BE2C (cell line): ENCODE results near the gene DPM1.

Source experiments
- DNase-seq: peaks from one replicate; pipeline ENCODE4 v3.0.0-alpha.2; 2020
- H3K27me3 ChIP-seq: fragments of 250-450 bp; sonication (Bioruptor Pico); 2 replicates; pipeline ENCODE4 v1.5.1; 2020; ENCODE audit warnings: mild to moderate bottlenecking
- H3K36me3 ChIP-seq: fragments of 250-450 bp; sonication (Bioruptor Pico); 2 replicates; pipeline ENCODE4 v1.5.1; 2020; ENCODE audit warnings: mild to moderate bottlenecking
- H3K4me1 ChIP-seq: fragments of 250-450 bp; sonication (Bioruptor Pico); 2 replicates; pipeline ENCODE4 v1.5.1; 2020
- H3K4me3 ChIP-seq: 2 replicates; pipeline ENCODE4 v1.5.1; 2011; ENCODE audit warnings: low read depth, low read length
- H3K9me3 ChIP-seq: fragments of 250-450 bp; sonication (Bioruptor Pico); 2 replicates; pipeline ENCODE4 v1.5.1; 2020
- TF ChIP-seq, protein P1 (sequence below): IDR thresholded peaks from 2 replicates; pipeline ENCODE4 v1.5.1; 2012; ENCODE audit warnings: mild to moderate bottlenecking, low read depth, low read length

The DPM1 gene

DNA sequence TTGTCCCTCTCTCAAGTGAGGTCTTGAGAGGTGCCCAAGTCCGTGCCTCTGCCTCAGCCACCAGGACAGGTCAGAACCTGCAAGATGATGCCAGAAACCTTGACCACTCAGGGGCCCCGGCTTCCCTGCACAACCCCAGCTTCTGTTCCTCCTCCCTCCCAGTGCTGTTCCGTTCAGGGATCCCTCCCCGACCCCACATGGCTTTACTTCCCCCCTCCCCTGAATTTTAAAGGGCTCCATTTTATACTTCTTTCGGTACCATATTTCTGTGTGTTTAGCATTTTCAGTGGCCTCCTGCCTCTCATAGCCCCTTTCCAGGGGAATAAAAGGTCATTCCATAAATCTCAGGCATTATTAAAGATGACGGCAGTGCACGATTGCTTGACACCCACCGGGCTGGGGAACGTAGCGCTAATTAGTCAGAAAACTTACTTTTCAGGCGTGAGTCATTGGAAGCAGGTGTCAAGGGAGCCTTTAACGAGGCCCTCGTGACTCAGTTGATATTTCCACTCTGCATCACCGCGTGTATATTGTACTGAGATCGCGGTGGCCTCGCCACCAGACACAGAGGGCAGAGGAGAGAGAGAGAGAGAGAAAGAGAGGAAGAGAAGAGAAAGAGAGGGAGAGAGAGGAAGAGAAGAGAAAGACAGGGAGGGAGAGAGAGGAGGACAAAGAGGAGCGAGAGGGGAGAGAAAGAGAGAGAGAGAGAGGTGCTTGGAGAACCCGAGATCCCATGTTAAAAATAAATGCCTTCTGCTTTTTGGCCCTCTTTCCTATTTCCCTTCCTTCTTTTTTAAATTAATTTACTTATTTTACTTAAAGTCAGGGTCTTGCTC, 43.3 kb upstream of the DPM1 start:
- no peaks in the 10 kb centered on the region for H3K9me3 ChIP-seq
- no peaks in the 10 kb centered on the region for H3K4me1 ChIP-seq
- H3K36me3 ChIP-seq, result no peaks in the 10 kb centered on the region
- TF ChIP-seq, protein P1, sequence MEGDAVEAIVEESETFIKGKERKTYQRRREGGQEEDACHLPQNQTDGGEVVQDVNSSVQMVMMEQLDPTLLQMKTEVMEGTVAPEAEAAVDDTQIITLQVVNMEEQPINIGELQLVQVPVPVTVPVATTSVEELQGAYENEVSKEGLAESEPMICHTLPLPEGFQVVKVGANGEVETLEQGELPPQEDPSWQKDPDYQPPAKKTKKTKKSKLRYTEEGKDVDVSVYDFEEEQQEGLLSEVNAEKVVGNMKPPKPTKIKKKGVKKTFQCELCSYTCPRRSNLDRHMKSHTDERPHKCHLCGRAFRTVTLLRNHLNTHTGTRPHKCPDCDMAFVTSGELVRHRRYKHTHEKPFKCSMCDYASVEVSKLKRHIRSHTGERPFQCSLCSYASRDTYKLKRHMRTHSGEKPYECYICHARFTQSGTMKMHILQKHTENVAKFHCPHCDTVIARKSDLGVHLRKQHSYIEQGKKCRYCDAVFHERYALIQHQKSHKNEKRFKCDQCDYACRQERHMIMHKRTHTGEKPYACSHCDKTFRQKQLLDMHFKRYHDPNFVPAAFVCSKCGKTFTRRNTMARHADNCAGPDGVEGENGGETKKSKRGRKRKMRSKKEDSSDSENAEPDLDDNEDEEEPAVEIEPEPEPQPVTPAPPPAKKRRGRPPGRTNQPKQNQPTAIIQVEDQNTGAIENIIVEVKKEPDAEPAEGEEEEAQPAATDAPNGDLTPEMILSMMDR, result no peak
- no peak overlapping the region for H3K4me3 ChIP-seq
- no peak for DNase-seq
- peaks cover 20% of the 10 kb centered on the region; the same call in 1 of the 2 replicates for H3K27me3 ChIP-seq

DNA sequence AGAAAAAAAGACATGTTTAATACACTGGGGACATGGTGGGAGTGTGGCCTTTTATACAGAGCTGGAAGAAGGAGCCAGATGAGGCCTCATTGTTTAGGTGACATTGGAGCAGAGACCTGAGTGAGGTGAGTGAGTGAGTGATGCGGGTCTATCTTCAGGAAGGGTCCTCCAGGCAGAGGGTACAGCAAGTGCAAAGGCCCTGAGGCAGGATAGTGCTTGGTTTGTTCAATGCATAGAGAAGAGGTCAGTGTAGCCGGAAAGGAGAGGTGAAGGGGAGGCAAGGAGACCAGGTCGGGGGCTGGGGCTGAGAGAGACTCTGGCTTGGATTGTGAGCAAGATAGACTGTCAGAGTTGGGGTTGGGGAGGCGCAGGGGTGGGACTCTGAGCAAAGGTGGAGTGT, 41.0 kb upstream of the DPM1 start:
- H3K9me3 ChIP-seq, result no peaks in the 10 kb centered on the region
- H3K4me1 ChIP-seq, result no peaks in the 10 kb centered on the region
- peaks cover 20% of the 10 kb centered on the region; the same call in 1 of the 2 replicates for H3K27me3 ChIP-seq
- no peak for DNase-seq
- H3K4me3 ChIP-seq, result no peak overlapping the region
- TF ChIP-seq, protein P1, result no peak
- no peaks in the 10 kb centered on the region for H3K36me3 ChIP-seq

DNA sequence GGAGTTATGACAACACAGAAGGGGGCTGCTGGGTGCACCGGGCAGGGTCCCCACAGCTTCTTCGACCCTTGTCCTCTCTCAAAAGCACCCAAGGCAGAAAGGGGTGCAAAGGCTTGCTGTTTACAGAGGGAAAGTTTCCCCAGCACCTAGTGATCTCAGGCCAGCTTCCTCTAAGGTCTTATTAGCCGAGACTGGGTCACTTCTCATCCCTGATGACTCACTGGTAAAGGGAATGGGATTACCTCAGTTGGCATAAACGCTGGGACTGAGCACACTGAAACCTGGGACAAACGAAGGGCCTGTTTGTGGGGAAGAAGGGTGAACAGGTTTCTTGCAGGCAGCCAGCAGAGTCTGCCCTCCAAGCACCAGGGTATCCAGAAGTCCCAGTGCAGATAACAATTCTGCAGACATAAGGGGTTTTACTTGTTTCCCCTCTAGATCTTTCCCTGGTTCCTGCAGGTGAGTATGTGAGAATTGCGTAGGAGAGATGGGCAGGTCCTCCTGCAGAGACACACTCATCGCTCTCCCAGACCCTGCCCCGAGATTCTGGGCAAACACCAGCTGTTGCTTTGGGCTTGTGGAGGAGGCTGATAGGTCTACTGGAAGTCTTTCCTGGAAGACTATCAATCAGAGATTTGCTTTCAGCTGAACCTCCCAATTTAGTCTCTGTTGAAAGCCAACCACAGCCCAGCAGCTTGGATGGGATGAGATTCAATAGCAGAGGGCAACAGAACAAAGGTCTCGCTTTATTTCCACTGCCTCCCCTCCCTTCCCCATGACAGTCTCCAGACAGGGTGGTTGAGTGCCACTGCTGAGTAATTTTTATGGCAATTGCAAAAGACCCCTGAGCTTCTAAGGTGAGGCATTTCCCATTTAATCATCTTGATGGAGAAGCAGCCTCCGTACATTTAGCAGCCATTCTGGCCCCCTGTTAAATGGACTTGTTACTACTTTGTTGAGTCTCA, 38.9 kb upstream of the DPM1 start:
- Histone ChIP-seq H3K4me3 (no peak overlapping the region), H3K4me1 (no peaks in the 10 kb centered on the region), H3K27me3 (peaks cover 20% of the 10 kb centered on the region; the same call in 1 of the 2 replicates), H3K9me3 (no peaks in the 10 kb centered on the region), H3K36me3 (no peaks in the 10 kb centered on the region)
- no peak for DNase-seq
- TF ChIP-seq, protein P1, result no peak

DNA sequence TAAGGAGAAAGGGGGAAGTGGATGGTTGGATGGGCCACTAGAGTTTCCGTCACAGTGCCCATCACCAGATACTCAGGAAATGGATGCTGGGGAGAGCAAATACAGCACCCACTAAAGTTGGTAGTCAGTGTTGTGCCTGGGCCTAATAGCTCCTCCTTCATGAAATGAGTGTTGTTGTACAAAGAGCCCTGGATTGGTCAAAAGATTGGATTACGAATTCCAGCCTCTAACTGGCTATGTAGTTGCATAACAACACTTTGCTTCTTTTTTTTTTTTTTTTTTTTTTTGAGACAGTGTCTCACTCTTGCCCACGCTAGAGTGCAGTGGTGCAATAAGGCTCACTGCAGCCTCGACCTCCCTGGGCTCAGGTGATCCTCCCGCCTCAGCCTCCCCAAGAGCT, 37.2 kb upstream of the DPM1 start:
- Histone ChIP-seq H3K4me3 (no peak overlapping the region), H3K27me3 (peaks cover 11% of the 10 kb centered on the region; the same call in 1 of the 2 replicates), H3K4me1 (no peaks in the 10 kb centered on the region), H3K9me3 (no peaks in the 10 kb centered on the region), H3K36me3 (no peaks in the 10 kb centered on the region)
- TF ChIP-seq, protein P1, result no peak
- no peak for DNase-seq

DNA sequence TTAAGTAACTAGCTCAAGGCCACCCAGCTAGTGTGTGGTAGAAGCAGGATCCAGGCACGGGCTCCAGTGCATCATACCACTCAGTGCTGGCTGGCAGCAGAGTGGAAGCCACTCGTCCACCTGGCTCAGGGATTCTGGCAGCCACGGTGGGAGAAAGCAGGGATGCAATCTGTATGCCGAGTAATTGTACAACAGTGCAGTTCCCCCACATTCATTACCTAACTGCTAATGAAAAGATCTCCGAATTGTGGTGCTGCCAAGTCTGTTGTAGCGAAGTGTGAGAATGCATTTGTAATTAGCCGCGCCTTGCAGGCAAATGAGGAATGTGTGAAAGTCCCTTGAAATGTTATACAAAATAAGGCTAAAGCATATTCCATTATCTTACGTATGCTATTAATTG, 35.5 kb upstream of the DPM1 start:
- Histone ChIP-seq H3K36me3 (no peaks in the 10 kb centered on the region), H3K4me3 (no peak overlapping the region), H3K27me3 (peaks cover 6% of the 10 kb centered on the region; the same call in 1 of the 2 replicates), H3K9me3 (no peaks in the 10 kb centered on the region), H3K4me1 (no peaks in the 10 kb centered on the region)
- no peak for DNase-seq
- TF ChIP-seq, protein P1, result no peak
